ENCODE data around the gene MEPE. TPM values are rescaled to one million over a fixed set of nuclear protein-coding genes. Genes with fewer than 3 reads are reported as not detected.
"Not testable (repeated sequence)": the region's sequence is repeated elsewhere in the genome, so short reads cannot be mapped to it uniquely, and the experiment has no call there.

The MEPE gene
- total and polyA plus RNA-seq, 12 donors: not detected

- WGBS, 4 donors: 72 to 80% (median 76%) methylated on average over 2 of the region's 2 CpGs
- no peak for TF ChIP-seq CTCF (IDR thresholded peaks at IDR 0.05)
- no peak for TF ChIP-seq POLR2A (IDR thresholded peaks at IDR 0.05)
- no peaks in the 10 kb centered on the region for H3K9me3 ChIP-seq (replicated peaks in 1 of 3)
- intact Hi-C loops (cut with DNase I): no loop called here
- H3K4me3 ChIP-seq: no peak overlapping the region
- DNase-seq: no peak
- H3K27me3 ChIP-seq: no peaks in the 10 kb centered on the region
- no peaks in the 10 kb centered on the region for H3K4me1 ChIP-seq (replicated peaks in 1 of 2)
- no peak overlapping the region for H3K27ac ChIP-seq
- no peaks in the 10 kb centered on the region for H3K36me3 ChIP-seq (replicated peaks in 1 of 2)
Observed at GRCh38 chr4:87882861-87883260, 50.1 kb downstream of the MEPE start.

- DNase-seq: no peak
- H3K27me3 ChIP-seq: no peaks in the 10 kb centered on the region
- no peaks in the 10 kb centered on the region for H3K4me1 ChIP-seq (replicated peaks in 1 of 2)
- no peak overlapping the region for H3K27ac ChIP-seq
- H3K4me3 ChIP-seq: no peak overlapping the region
- WGBS, 4 donors: 56 to 70% (median 65%) methylated on average over 9 of the region's 9 CpGs
- intact Hi-C loops (cut with DNase I): no loop called here
- H3K36me3 ChIP-seq (replicated peaks in 1 of 2): no peaks in the 10 kb centered on the region
- TF ChIP-seq POLR2A (IDR thresholded peaks at IDR 0.05) (no peak), CTCF (IDR thresholded peaks at IDR 0.05) (no peak)
- no peaks in the 10 kb centered on the region for H3K9me3 ChIP-seq (replicated peaks in 1 of 3)
Observed at GRCh38 chr4:87884976-87885549, 52.3 kb downstream of the MEPE start.

- intact Hi-C loops (cut with DNase I): no loop called here
- H3K4me1 ChIP-seq (replicated peaks in 1 of 2): no peaks in the 10 kb centered on the region
- TF ChIP-seq POLR2A (IDR thresholded peaks at IDR 0.05) (no peak), CTCF (IDR thresholded peaks at IDR 0.05) (no peak)
- no peaks in the 10 kb centered on the region for H3K27me3 ChIP-seq
- no peaks in the 10 kb centered on the region for H3K9me3 ChIP-seq (replicated peaks in 1 of 3)
- H3K27ac ChIP-seq: no peak overlapping the region
- no peak for DNase-seq
- no peaks in the 10 kb centered on the region for H3K36me3 ChIP-seq (replicated peaks in 1 of 2)
- 73 to 77% (median 75%) methylated on average over 6 of the region's 6 CpGs for WGBS, 4 donors
- H3K4me3 ChIP-seq: no peak overlapping the region
Observed at GRCh38 chr4:87886083-87886482, 53.3 kb downstream of the MEPE start.

- H3K27me3 ChIP-seq; H3K9me3 ChIP-seq (replicated peaks in 1 of 3); H3K4me3 ChIP-seq; H3K27ac ChIP-seq; intact Hi-C loops (cut with DNase I); H3K36me3 ChIP-seq (replicated peaks in 1 of 2); DNase-seq; H3K4me1 ChIP-seq (replicated peaks in 1 of 2): not testable (repeated sequence)
Observed at GRCh38 chr4:87890753-87891152, 58.0 kb downstream of the MEPE start.

- Histone ChIP-seq H3K27me3 (no peaks in the 10 kb centered on the region), H3K36me3 (replicated peaks in 1 of 2) (no peaks in the 10 kb centered on the region), H3K4me1 (replicated peaks in 1 of 2) (peaks cover 0 to 4% of the 10 kb centered on the region in 2 donors), H3K9me3 (replicated peaks in 1 of 3) (no peaks in the 10 kb centered on the region), H3K4me3 (no peak overlapping the region), H3K27ac (no peak overlapping the region)
- intact Hi-C loops (cut with DNase I): no loop called here
- peak in 6 of 7 donors; percentile 29 to 61 (median 54) for DNase-seq
- WGBS, 4 donors: 41 to 49% (median 47%) methylated on average over 8 of the region's 8 CpGs
- TF ChIP-seq CTCF (IDR thresholded peaks at IDR 0.05) (no peak), POLR2A (IDR thresholded peaks at IDR 0.05) (no peak)
Observed at GRCh38 chr4:87895964-87896621, 63.3 kb downstream of the MEPE start.

Data from adrenal gland (tissue), 12 donors.